Left renal cortex interstitium (tissue), 4 donors: Measurements from ENCODE around the gene KRTAP12-1. TPM values are rescaled to one million over a fixed set of nuclear protein-coding genes. Genes with fewer than 3 reads are reported as not detected.
"Not testable (repeated sequence)": the region's sequence is repeated elsewhere in the genome, so short reads cannot be mapped to it uniquely, and the experiment has no call there.

ENCODE experiments used
- DNase-seq, 4 donors: peaks; one replicate each; pipeline ENCODE4 v3.0.0-alpha.2; 2013; ENCODE audit warnings: low read depth in 4 of 4, low spot score in 2 of 4, missing footprints in 1 of 4
- polyA plus RNA-seq, 4 donors: library from polyadenylated mRNA; unstranded; fragments of 120-200 nt; gene quantifications; one replicate each; pipeline ENCODE4 v1.2.1, GENCODE V29; 2013; ENCODE audit not compliant: insufficient read length in 4 of 4

The KRTAP12-1 gene
- polyA plus RNA-seq, 4 donors = not detected

- no peak for DNase-seq
Observed at GRCh38 chr21:44671911-44672310, 10.1 kb downstream of the KRTAP12-1 start.

- no peak for DNase-seq
Observed at GRCh38 chr21:44670642-44671432, 11.1 kb downstream of the KRTAP12-1 start.

GRCh38 chr21:44667612-44668011 lies 14.4 kb downstream of the KRTAP12-1 start:
- no peak for DNase-seq

- DNase-seq = no peak
Observed at GRCh38 chr21:44666401-44667320, 15.3 kb downstream of the KRTAP12-1 start, which contains the start of gene KRTAP12-2. KRTAP12-2 (minus strand) TSS chr21:44666927; CDS start chr21:44666886, 41 bp downstream.

- DNase-seq = no peak
Observed at GRCh38 chr21:44664691-44665090, 17.3 kb downstream of the KRTAP12-1 start.

GRCh38 chr21:44661567-44661966 lies 20.4 kb downstream of the KRTAP12-1 start:
- DNase-seq = not testable (repeated sequence)

- DNase-seq = no peak
Observed at GRCh38 chr21:44658913-44659595, 22.9 kb downstream of the KRTAP12-1 start.

- DNase-seq = no peak
Observed at GRCh38 chr21:44658541-44658910, 23.4 kb downstream of the KRTAP12-1 start.

GRCh38 chr21:44657635-44658540 lies 24.1 kb downstream of the KRTAP12-1 start, which contains the start of gene KRTAP12-3:
KRTAP12-3 (plus strand) TSS chr21:44657932; CDS start chr21:44657980, 48 bp downstream.
- no peak for DNase-seq

- DNase-seq = no peak
Observed at GRCh38 chr21:44656868-44657267, 25.1 kb downstream of the KRTAP12-1 start.

GRCh38 chr21:44654576-44655175 lies 27.3 kb downstream of the KRTAP12-1 start, which contains the start of gene KRTAP12-4:
KRTAP12-4 (minus strand) TSS chr21:44654659; CDS start chr21:44654614, 45 bp downstream.
- no peak for DNase-seq

- no peak for DNase-seq
Observed at GRCh38 chr21:44653656-44654575, 28.0 kb downstream of the KRTAP12-1 start.

GRCh38 chr21:44653123-44653522 lies 28.8 kb downstream of the KRTAP12-1 start:
- no peak for DNase-seq

- DNase-seq = no peak
Observed at GRCh38 chr21:44650973-44651675, 30.8 kb downstream of the KRTAP12-1 start.

- no peak for DNase-seq
Observed at GRCh38 chr21:44650265-44650972, 31.5 kb downstream of the KRTAP12-1 start.

- no peak for DNase-seq
Observed at GRCh38 chr21:44649521-44650100, 32.4 kb downstream of the KRTAP12-1 start.
